Spleen (tissue), 11 donors: ENCODE measurements around the gene ARHGAP24. TPM values are rescaled to one million over a fixed set of nuclear protein-coding genes. Genes with fewer than 3 reads are reported as not detected.

Source experiments
- DNase-seq: peaks from one replicate; pipeline ENCODE4 v3.0.0-alpha.2; 2020
- H3K27ac ChIP-seq, 8 donors: fragments of 200-600 bp; sonication (generic) in 7 of 8; 1 replicate in 4 of 8; 2 replicates in 4 of 8; pipeline versions ENCODE4 v1.5.0 to v1.8.0; 2016 to 2021; ENCODE audit warnings: inconsistent platforms in 4 of 8, mild to moderate bottlenecking in 4 of 8, moderate library complexity in 1 of 8
- H3K27me3 ChIP-seq, 7 donors: fragments of 200-600 bp; sonication (generic) in 6 of 7; replicated peaks in 1 of 7; 1 replicate in 4 of 7; 2 replicates in 3 of 7; pipeline versions ENCODE4 v1.5.0 to v1.8.0; 2016 to 2021; ENCODE audit warnings: inconsistent platforms in 3 of 7, mild to moderate bottlenecking in 1 of 7
- H3K36me3 ChIP-seq, 6 donors: fragments of 200-600 bp; sonication (generic) in 5 of 6; 1 replicate in 4 of 6; 2 replicates in 2 of 6; pipeline versions ENCODE4 v1.5.0 to v1.8.0; 2016 to 2021; ENCODE audit warnings: inconsistent platforms in 2 of 6
- H3K4me1 ChIP-seq, 6 donors: fragments of 200-600 bp; sonication (generic) in 5 of 6; 1 replicate in 3 of 6; 2 replicates in 3 of 6; pipeline versions ENCODE4 v1.5.0 to v1.8.0; 2016 to 2021; ENCODE audit warnings: inconsistent platforms in 3 of 6
- H3K4me3 ChIP-seq, 8 donors: fragments of 200-600 bp; sonication (generic) in 7 of 8; 1 replicate in 4 of 8; 2 replicates in 4 of 8; pipeline versions ENCODE4 v1.5.0 to v1.8.0; 2016 to 2021; ENCODE audit warnings: inconsistent platforms in 4 of 8, mild to moderate bottlenecking in 4 of 8, moderate library complexity in 2 of 8
- H3K9me3 ChIP-seq, 8 donors: fragments of 200-600 bp; sonication (generic) in 7 of 8; 1 replicate in 4 of 8; 2 replicates in 4 of 8; pipeline versions ENCODE4 v1.5.0 to v1.8.0; 2016 to 2021; ENCODE audit warnings: inconsistent platforms in 4 of 8
- POLR2A ChIP-seq, 3 donors: fragments of 450-650 bp; IDR thresholded peaks; one replicate each; pipeline ENCODE4 v1.5.1; 2017; ENCODE audit warnings: antibody characterized with exemption in 3 of 3, mild to moderate bottlenecking in 1 of 3
- POLR2AphosphoS5 ChIP-seq, 3 donors: sonication (generic); formaldehyde crosslinking; IDR thresholded peaks; one replicate each; pipeline ENCODE4 v1.5.1; 2017; ENCODE audit warnings: antibody characterized with exemption in 3 of 3
- WGBS, 5 donors: extraction: QIAGEN DNeasy Blood & Tissue Kit in 3 of 5; methylation state at CpG; one replicate each; pipeline versions ENCODE4 v1.1.5 to v1.1.7; 2013 to 2018; 5-methylcytosine and 5-hydroxymethylcytosine counted together
- intact Hi-C: fragments of 100-400 bp; cut with DNase I; formaldehyde crosslinking; loops from one replicate; pipeline ENCODE4 v1.15.0; 2023; ENCODE audit warnings: low total_unique reads
- polyA plus RNA-seq, 3 donors: library from polyadenylated mRNA; stranded (reverse); fragments of 200-250 nt; gene quantifications; one replicate each; pipeline ENCODE4 v1.2.1, GENCODE V29; 2013
- total RNA-seq, 7 donors: library from RNA; depleted of rRNA in 3 of 7; stranded (reverse); fragments of >200 nt in 3 of 7; fragmentation: NEBNext Ultra II Directional in 4 of 7; extraction: Animal tissue kit (Norgen Biotek cat#: 25700) in 4 of 7; gene quantifications; one replicate each; pipeline versions ENCODE4 v1.1.0 to v1.2.1, GENCODE V29; 2016 to 2021
- TF ChIP-seq, protein P1 (sequence below), 11 experiments: fragments of 200-600 bp in 7 of 11; fragments of 450-650 bp in 4 of 11; sonication (generic) in 4 of 11; IDR thresholded peaks in 8 of 11; conservative IDR thresholded peaks in 3 of 11; 1 replicate in 7 of 11; 2 replicates in 4 of 11; pipeline versions ENCODE4 v1.4.0 to v1.8.0; 2016 to 2021; ENCODE audit warnings: antibody characterized with exemption in 11 of 11, inconsistent platforms in 4 of 11, mild to moderate bottlenecking in 1 of 11
- donor health status: healthy with polysubstance abuse.
- donor health status: DM: no; HTN: no; CAD: no; lungs with moderate emphysema.
- donor health status: DM: no; HTN: no; CAD: no.
- donor health status: Bipolar disorder and iron deficiency.
- donor health status: healthy.
- donor health status: DM: no; HTN: no; CAD: no.
- donor health status: DM: yes; HTN: yes; CAD: no.

Gene ARHGAP24
- total and polyA plus RNA-seq, 10 donors, result 23.1 to 199 (median 130) TPM

DNA sequence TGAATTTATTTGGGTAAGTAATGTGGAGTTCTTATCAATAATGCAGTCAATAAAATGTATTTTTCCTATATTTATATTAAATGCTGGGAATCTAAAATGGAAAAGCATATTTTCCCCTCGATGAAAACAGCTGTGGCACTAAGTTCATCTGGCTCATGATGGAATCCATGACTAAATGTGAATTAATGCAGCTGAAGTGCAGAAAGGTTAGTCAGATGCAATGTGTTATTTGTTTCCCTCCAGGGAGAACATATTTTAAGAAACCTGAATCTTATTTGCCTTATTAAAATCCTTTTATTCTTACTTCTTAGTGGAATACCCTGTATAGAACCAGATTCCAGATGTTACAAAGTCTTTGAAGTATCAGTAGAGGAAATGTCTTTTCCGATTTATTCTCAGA lies 247.9 kb downstream of the ARHGAP24 start:
- 93 to 95% (median 93%) methylated on average over 2 of the region's 2 CpGs for WGBS, 5 donors
- intact Hi-C loops, result no loop called here
- Histone ChIP-seq H3K36me3 (peaks cover 0 to 19% (median 3%) of the 10 kb centered on the region in 6 donors), H3K9me3 (no peaks in the 10 kb centered on the region), H3K27ac (peak overlapping the region in 5 of 8 donors; percentile 85 to 92 (median 90)), H3K4me3 (no peak overlapping the region), H3K27me3 (no peaks in the 10 kb centered on the region), H3K4me1 (peaks cover 26 to 51% (median 33%) of the 10 kb centered on the region in 6 donors)
- TF ChIP-seq, protein P1, sequence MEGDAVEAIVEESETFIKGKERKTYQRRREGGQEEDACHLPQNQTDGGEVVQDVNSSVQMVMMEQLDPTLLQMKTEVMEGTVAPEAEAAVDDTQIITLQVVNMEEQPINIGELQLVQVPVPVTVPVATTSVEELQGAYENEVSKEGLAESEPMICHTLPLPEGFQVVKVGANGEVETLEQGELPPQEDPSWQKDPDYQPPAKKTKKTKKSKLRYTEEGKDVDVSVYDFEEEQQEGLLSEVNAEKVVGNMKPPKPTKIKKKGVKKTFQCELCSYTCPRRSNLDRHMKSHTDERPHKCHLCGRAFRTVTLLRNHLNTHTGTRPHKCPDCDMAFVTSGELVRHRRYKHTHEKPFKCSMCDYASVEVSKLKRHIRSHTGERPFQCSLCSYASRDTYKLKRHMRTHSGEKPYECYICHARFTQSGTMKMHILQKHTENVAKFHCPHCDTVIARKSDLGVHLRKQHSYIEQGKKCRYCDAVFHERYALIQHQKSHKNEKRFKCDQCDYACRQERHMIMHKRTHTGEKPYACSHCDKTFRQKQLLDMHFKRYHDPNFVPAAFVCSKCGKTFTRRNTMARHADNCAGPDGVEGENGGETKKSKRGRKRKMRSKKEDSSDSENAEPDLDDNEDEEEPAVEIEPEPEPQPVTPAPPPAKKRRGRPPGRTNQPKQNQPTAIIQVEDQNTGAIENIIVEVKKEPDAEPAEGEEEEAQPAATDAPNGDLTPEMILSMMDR (IDR thresholded peaks at IDR 0.05 in 8 of 11, conservative IDR thresholded peaks at IDR 0.05 in 3 of 11), result no peak
- no peak for TF ChIP-seq POLR2A (IDR thresholded peaks at IDR 0.05)
- TF ChIP-seq POLR2AphosphoS5 (IDR thresholded peaks at IDR 0.05), result no peak
- no peak for DNase-seq

DNA sequence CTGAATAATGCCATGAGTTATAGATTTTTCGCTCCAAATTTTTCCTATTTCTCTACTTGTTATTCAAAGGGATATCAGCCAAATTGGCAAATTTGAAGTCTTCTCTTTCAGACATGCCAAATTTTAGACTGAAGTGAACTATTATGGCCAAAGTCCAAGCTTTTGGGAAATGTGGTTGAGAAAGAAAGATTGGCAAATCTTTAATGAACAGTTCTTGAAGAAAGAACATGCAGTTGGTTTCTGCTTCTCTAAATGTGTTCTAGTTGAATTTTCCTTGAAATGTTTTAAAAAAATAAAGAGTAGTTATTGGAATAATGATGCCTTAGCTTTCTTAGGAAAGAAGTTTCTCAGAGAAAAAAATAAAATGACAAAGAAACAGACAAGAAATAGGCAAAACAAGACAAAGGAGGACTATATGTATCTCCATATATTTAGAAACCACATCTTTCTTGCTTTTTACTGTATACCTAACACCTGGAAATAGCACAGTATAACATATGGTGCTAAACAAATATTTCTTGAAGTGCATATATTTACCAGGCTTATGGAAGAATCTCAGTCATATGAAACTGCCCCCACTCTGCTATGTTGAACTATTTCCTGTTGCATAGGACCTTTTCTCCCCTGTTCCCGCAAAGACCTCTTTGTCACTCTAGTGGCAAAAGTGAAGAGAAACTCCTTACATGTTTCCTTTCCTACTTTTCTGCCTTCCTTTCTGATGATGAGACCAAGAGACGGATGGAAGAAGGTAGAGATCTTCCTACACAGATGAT lies 250.0 kb downstream of the ARHGAP24 start:
- Histone ChIP-seq H3K36me3 (peaks cover 0 to 19% (median 3%) of the 10 kb centered on the region in 6 donors), H3K4me3 (peak overlapping the region in 1 of 8 donors; percentile 33), H3K9me3 (no peaks in the 10 kb centered on the region), H3K27me3 (no peaks in the 10 kb centered on the region), H3K4me1 (peaks cover 26 to 62% (median 41%) of the 10 kb centered on the region in 6 donors), H3K27ac (peak overlapping the region; percentile 69 to 92 (median 87))
- no peak for DNase-seq
- 44 to 68% (median 51%) methylated on average over 3 of the region's 3 CpGs for WGBS, 5 donors
- TF ChIP-seq POLR2A (IDR thresholded peaks at IDR 0.05) (no peak), POLR2AphosphoS5 (IDR thresholded peaks at IDR 0.05) (no peak)
- intact Hi-C loops, result no loop called here

DNA sequence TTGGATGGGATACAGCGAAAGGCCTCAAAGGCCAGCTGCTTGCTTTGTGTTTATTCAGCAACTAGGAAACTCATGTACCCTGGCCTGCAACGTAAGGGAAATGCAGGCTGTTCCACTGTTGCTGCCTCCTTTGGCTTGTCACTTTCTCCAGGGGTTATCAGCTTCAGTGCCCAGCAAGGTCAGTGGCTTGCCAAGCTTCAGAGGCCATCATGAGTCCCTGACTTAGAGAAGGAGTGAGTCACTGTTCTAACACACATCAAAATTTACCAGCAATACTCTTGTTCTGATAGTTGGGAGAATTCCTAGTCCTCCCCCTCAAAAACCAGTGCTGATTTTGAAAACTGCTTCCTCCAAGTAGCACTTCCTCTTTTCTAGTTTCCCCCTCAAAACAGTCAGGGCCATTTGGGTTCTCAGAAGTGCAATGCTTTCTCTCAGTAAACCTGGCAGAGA lies 250.8 kb downstream of the ARHGAP24 start:
- H3K36me3 ChIP-seq, result peaks cover 0 to 19% (median 3%) of the 10 kb centered on the region in 6 donors
- 25 to 46% (median 30%) methylated on average over 2 of the region's 2 CpGs for WGBS, 5 donors
- H3K27ac ChIP-seq, result peak overlapping the region; percentile 69 to 92 (median 87)
- DNase-seq, result peak; percentile 82
- intact Hi-C loops, result no loop called here
- H3K9me3 ChIP-seq, result no peaks in the 10 kb centered on the region
- TF ChIP-seq POLR2A (IDR thresholded peaks at IDR 0.05) (no peak), POLR2AphosphoS5 (IDR thresholded peaks at IDR 0.05) (peak in 2 of 3 donors; percentile 70 to 89)
- TF ChIP-seq, protein P1 (IDR thresholded peaks at IDR 0.05 in 8 of 11, conservative IDR thresholded peaks at IDR 0.05 in 3 of 11), result no peak
- H3K4me1 ChIP-seq, result peaks cover 26 to 62% (median 41%) of the 10 kb centered on the region in 6 donors
- peak overlapping the region in 1 of 8 donors; percentile 33 for H3K4me3 ChIP-seq
- H3K27me3 ChIP-seq, result no peaks in the 10 kb centered on the region

DNA sequence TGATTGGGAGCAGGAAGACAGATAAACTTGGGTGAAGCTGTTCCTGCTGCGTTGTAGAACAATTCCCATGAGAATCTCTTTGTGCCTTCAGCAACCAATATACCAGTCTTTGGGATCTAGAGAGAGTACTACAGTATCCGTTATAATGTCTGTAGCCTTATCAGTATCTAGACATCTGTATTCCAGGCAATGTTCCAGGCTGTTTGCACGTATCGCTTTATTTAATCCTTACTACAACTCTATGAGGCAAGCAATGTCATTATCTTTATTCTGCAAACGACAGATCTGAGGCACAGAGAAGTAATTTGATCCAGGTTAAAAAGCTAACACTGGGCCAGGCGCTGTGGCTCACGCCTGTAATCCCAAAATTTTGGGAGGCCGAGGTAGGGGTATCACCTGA lies 251.6 kb downstream of the ARHGAP24 start:
- Histone ChIP-seq H3K9me3 (no peaks in the 10 kb centered on the region), H3K27ac (peak overlapping the region; percentile 69 to 92 (median 87)), H3K4me1 (peaks cover 26 to 62% (median 42%) of the 10 kb centered on the region in 6 donors), H3K36me3 (peaks cover 0 to 19% (median 3%) of the 10 kb centered on the region in 6 donors), H3K27me3 (no peaks in the 10 kb centered on the region), H3K4me3 (peak overlapping the region in 1 of 8 donors; percentile 33)
- no peak for TF ChIP-seq POLR2AphosphoS5 (IDR thresholded peaks at IDR 0.05)
- TF ChIP-seq, protein P1 (IDR thresholded peaks at IDR 0.05 in 8 of 11, conservative IDR thresholded peaks at IDR 0.05 in 3 of 11), result no peak
- no peak for TF ChIP-seq POLR2A (IDR thresholded peaks at IDR 0.05)
- no peak for DNase-seq
- intact Hi-C loops, result no loop called here
- 75 to 87% (median 84%) methylated on average over 8 of the region's 8 CpGs for WGBS, 5 donors
